ENCODE measurements around the gene TMEM214. TPM values are rescaled to one million over a fixed set of nuclear protein-coding genes. Genes with fewer than 3 reads are reported as not detected.
A peak's percentile ranks its signal among the peaks of the same experiment; 100 is the strongest.
"Not testable (repeated sequence)": the region's sequence is repeated elsewhere in the genome, so short reads cannot be mapped to it uniquely, and the experiment has no call there.

TMEM214 gene
- total RNA-seq, 1 donor from 2014 or later, result 28.2 TPM

GRCh38 chr2:27069961-27070618 is 37.3 kb downstream of the TMEM214 start:
- DNase-seq (ENCODE audit: low spot score), result no peak

DNA sequence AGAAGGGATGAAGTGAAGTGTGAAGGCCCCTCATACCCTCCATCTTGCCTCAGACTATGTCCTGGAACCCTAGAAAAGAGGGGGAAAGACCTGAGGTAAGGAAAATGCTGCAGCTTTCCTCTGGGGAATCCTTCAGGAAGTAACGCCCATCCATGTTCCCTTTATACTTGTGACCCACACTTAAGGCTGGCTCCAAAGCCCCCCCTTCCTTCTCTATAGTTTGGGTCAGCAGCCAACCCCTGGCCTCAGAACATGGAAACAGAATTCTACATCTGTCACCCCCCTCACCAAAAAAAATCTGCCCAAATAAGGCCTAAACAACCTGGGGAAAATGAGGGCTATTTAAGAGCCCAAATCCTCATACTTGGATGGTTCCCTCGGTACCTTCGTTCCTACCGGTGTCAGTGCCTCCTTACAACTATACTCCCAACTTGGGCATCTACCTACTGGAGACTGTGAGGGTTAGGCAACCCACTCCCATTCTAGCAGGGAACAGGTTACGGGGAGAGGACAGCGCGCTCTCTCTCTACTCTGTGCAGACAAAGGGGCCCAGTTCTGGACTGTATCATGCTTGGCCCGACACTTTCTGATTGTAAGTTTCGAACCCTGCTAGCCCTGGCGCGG is 38.0 kb downstream of the TMEM214 start:
- DNase-seq (ENCODE audit: low spot score), result no peak

DNA sequence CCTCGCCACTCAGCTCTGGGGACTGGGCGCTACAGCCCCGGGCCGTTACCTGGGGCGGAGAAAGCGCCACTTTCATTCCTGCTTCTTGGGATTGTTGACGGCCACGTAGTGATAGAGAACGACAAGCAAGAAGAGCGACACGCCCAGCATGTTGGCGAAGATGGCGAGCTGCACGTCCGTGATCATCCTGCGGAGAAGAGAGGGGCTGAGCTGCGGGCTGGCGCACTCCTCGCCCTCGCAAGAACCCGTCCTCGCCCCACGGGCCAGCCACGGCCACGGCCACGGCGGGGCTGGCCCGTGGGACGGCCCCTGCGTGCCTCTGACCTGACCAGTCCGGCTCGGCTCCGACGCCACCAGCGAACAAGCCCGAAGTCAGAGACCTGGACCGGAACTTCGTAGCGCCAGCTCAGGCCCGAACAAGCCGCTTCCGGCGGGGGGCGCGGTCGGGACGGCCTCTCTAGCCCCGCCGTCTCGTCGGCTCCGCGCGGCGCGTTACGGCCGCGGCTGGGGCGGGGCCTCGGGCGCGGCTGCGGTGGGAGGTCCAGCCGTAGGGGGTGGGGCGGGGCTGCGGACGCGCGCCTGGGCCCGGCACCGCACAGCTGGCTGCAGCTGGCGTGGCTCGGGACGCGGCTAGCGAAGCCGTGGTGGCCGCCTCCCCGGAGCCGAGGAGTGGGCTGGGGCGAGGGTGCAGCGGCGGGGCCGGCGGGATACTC is 38.7 kb downstream of the TMEM214 start, which contains the start of gene OST4:
Gene OST4, minus strand, starts transcription at position 378 of the 713 bp plus-strand sequence.
- DNase-seq (ENCODE audit: low spot score), result peak; percentile 96

DNA sequence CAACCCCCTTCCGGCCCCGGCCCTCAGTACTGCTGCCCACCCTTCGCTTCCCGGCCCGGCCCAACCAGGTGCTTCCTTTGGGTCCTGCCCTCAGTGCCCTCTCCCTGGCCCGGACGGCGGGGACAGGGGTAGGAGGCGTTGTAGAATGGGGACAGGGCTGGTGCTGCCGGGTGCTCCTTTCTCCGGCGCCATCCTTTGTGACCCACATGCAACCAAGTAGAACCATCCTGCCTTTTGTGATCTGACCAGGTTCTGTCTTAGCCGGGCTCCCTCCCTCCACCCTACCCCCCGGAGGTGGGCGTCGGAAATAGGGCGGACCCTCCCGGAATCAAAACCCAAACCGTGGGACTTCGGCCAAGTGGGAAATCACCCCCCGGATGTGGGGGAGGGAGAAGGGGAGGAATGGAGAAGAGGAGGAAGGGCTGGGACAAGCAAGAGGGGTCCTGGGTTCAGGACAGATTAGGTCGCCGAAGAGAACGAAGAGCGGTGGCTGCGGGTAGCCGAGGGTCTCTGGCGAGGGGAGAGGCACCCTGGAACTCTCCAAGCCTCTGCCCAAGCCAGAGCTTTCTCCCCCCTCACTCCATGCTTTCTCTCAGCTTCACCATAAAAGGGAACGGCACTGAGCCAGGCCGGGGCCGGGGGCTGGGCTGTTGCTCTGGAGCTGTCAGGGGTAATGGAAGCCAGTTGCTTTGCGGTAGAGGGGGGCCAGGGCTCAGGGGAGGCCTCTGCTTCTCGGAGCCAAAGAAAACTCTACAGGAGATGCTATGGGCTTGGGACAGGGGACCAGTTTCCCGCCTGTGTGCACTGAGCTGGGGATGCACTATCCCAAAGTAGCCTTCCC is 39.4 kb downstream of the TMEM214 start:
- DNase-seq (ENCODE audit: low spot score), result peak; percentile 97

DNA sequence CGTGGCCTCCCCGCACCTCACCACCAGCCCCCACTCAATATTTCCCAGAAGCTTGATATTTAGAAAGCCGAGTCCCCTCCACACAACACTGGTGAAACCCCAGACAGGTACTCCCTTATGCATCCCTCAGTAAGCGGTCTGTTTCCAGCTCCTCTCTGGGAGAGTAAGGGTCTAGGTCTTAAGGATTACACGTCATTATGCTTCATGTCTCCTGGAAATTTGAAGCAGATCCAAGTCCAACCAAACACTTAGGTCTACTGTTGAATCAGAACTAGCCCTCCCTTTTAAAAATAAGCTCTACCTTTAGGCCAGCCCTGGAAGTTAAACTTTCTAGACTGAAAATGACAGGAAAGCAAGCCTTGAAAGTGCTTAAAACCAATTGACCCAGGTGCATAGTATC is 40.2 kb downstream of the TMEM214 start:
- DNase-seq (ENCODE audit: low spot score), result peak; percentile 60

DNA sequence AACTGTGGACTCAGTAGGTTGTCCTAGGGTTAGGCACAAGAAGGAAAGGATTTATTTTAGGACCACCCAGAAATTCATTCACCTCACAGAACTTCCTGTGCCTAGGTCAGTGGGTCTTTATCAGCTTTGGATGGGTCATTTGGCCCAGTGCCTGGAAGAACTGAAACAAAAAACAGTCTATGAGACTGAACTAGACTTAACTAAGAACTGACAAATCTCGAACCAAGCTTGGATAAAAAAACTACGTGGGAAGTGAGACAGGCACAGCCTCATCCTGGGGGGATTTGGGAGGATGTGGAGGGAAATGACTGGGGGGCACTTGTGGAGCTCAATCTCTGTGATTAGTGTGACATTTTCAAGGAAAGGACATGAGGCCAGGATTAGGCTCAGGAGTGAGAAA is 41.0 kb downstream of the TMEM214 start:
- DNase-seq (ENCODE audit: low spot score), result no peak

GRCh38 chr2:27074738-27075565 is 42.2 kb downstream of the TMEM214 start:
- peak; percentile 65 for DNase-seq (ENCODE audit: low spot score)

DNA sequence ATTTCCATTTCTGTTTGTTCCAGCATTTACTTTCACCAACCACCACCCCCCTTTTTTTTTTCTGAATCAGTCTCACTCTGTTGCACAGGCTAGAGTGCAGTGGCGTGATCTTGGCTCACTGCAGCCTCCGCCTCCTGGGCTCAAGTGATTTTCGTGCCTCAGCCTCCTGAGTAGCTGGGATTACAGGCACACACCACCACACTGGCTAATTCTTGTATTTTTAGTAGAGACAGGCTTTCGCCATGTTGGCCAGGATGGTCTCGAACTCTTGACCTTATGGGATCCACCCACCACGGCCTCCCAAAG is 42.8 kb downstream of the TMEM214 start:
- not testable (repeated sequence) for DNase-seq (ENCODE audit: low spot score)

- no peak for DNase-seq (ENCODE audit: low spot score)
These were observed 43.6 kb downstream of the TMEM214 start for GRCh38 chr2:27076323-27076722.

GRCh38 chr2:27077231-27077630 is 44.5 kb downstream of the TMEM214 start:
- no peak for DNase-seq (ENCODE audit: low spot score)

DNA sequence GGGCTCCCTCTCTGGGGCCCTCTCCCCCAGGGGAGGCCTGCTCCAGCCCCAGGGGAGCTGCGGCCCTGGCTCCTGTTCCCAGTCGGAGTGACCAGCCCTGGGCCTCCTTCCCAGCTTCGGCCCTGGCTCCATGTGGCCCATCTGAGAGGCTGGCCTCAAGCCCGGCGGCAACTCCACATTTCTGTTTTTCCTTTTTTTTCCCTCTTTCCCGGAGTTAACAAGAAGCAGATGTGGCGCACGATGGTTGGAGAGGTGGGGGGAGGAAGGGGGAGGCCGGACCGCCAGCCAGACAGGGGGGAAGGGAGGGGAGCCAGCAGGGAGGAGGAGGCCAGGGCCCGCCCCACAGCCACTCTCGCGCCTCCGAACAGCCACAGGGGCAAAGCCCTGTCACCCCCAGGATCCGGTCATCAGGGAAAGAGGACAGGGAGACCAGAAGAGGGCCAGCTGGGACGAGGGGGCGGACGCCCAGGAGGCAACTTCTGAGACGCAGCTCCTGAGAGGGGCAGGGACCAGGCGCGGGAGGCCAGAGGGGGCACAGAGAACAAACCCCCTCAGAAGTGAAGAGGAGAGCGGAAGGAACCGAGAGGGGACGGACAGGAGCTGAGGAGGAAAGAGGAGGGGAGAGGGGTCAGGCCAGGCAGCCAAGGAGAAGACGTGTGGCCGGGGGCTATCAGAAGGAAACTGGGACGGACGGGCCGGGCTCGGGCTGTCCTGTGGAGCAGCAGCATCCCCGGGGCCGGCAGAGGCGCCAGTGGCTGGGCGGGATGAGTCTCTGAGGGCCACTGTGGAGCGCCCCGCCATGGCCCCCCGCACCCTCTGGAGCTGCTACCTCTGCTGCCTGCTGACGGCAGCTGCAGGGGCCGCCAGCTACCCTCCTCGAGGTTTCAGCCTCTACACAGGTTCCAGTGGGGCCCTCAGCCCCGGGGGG is 45.8 kb downstream of the TMEM214 start, which contains the start of gene EMILIN1:
Gene EMILIN1, plus strand, starts transcription at position 349 of the 928 bp plus-strand sequence. Its CDS starts 451 bp downstream, at position 800.
- DNase-seq (ENCODE audit: low spot score), result peak; percentile 97

GRCh38 chr2:27079233-27080139 is 46.7 kb downstream of the TMEM214 start:
- DNase-seq (ENCODE audit: low spot score), result no peak

GRCh38 chr2:27080140-27080469 is 47.3 kb downstream of the TMEM214 start:
- no peak for DNase-seq (ENCODE audit: low spot score)

GRCh38 chr2:27080603-27080936 is 47.8 kb downstream of the TMEM214 start:
- DNase-seq (ENCODE audit: low spot score), result no peak

DNA sequence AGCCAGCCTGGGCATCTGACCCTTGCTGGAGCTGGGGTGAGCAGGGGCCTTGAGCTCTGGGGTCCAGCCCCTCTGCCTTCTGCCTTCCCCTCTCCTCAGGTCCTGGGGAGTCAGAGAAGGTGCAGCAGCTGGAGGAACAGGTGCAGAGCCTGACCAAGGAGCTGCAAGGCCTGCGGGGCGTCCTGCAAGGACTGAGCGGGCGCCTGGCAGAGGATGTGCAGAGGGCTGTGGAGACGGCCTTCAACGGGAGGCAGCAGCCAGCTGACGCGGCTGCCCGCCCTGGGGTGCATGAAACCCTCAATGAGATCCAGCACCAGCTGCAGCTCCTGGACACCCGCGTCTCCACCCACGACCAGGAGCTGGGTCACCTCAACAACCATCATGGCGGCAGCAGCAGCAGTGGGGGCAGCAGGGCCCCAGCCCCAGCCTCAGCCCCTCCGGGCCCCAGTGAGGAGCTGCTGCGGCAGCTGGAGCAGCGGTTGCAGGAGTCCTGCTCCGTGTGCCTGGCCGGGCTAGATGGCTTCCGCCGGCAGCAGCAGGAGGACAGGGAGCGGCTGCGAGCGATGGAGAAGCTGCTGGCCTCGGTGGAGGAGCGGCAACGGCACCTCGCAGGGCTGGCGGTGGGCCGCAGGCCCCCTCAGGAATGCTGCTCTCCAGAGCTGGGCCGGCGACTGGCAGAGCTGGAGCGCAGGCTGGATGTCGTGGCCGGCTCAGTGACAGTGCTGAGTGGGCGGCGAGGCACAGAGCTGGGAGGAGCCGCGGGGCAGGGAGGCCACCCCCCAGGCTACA is 49.4 kb downstream of the TMEM214 start:
- DNase-seq (ENCODE audit: low spot score), result no peak

- no peak for DNase-seq (ENCODE audit: low spot score)
These were observed 50.1 kb downstream of the TMEM214 start for GRCh38 chr2:27082773-27083409.

GRCh38 chr2:27083410-27084296 is 50.9 kb downstream of the TMEM214 start:
- DNase-seq (ENCODE audit: low spot score), result no peak
